Kidney (tissue), 14 donors: ENCODE measurements around the gene CTNNAL1. TPM values are rescaled to one million over a fixed set of nuclear protein-coding genes. Genes with fewer than 3 reads are reported as not detected.
A peak's percentile ranks its signal among the peaks of the same experiment; 100 is the strongest.

Experiments used
- DNase-seq, 5 donors: peaks; one replicate each; pipeline ENCODE4 v3.0.0-alpha.2; 2013 to 2020
- FAIRE-seq: peaks from 2 replicates; lab custom pipeline; 2012; peaks lifted over from hg19 to GRCh38; lab: Jason Lieb, UNC
- H3K27ac ChIP-seq, 2 donors: one replicate each; pipeline ENCODE4 v1.7.0; 2013; ENCODE audit warnings: low read depth in 2 of 2, low read length in 2 of 2, inconsistent platforms in 1 of 2
- H3K27me3 ChIP-seq: one replicate; pipeline ENCODE4 v1.7.1; 2013; ENCODE audit warnings: low read length, inconsistent platforms; ENCODE audit not compliant: control insufficient read depth, insufficient read depth
- H3K36me3 ChIP-seq, 3 donors: one replicate each; pipeline versions ENCODE4 v1.7.0 to v1.7.1; 2013; ENCODE audit warnings: low read length in 3 of 3, control low read depth in 1 of 3, inconsistent platforms in 1 of 3; ENCODE audit not compliant: insufficient read depth in 3 of 3, control insufficient read depth in 2 of 3
- H3K4me1 ChIP-seq, 3 donors: one replicate each; pipeline versions ENCODE4 v1.7.0 to v1.7.1; 2013; ENCODE audit warnings: low read length in 3 of 3, inconsistent platforms in 1 of 3, low read depth in 1 of 3; ENCODE audit not compliant: control insufficient read depth in 2 of 3, insufficient read depth in 2 of 3
- H3K4me3 ChIP-seq, 3 donors: one replicate each; pipeline versions ENCODE4 v1.7.0 to v1.8.1; 2013; ENCODE audit warnings: low read length in 3 of 3, control low read depth in 1 of 3, inconsistent platforms in 1 of 3
- H3K9ac ChIP-seq, 3 donors: one replicate each; pipeline versions ENCODE4 v1.7.0 to v1.7.1; 2013; ENCODE audit warnings: low read length in 3 of 3, control low read depth in 1 of 3, inconsistent platforms in 1 of 3
- H3K9me3 ChIP-seq, 3 donors: one replicate each; pipeline versions ENCODE4 v1.7.0 to v1.7.1; 2013; ENCODE audit warnings: low read length in 3 of 3, control low read depth in 1 of 3, inconsistent platforms in 1 of 3; ENCODE audit not compliant: control insufficient read depth in 2 of 3, insufficient read depth in 1 of 3
- CTCF ChIP-seq: IDR thresholded peaks from 3 replicates; pipeline ENCODE4 v1.5.1; 2012; ENCODE audit warnings: mild to moderate bottlenecking, moderate library complexity, borderline replicate concordance; ENCODE audit not compliant: insufficient read depth; ENCODE audit errors: extremely low read depth
- intact Hi-C: fragments of 100-400 bp; cut with DNase I; formaldehyde crosslinking; loops from one replicate; pipeline ENCODE4 v1.11.1; 2022
- polyA plus RNA-seq: library from polyadenylated mRNA; stranded (reverse); fragments of 350-450 nt; fragmentation: Illumina TruSeq; extraction: RNeasy Lipid Tissue Mini Kit (QIAGEN cat#74804); gene quantifications from one replicate; pipeline ENCODE4 v1.2.3, GENCODE V29; 2014; ENCODE audit warnings: low read depth, low replicate concordance; ENCODE audit not compliant: insufficient read depth
- total RNA-seq: library from RNA; stranded (reverse); fragmentation: NEBNext Ultra II Directional; extraction: Animal tissue kit (Norgen Biotek cat#: 25700); gene quantifications from one replicate; pipeline ENCODE4 v1.2.1, GENCODE V29; 2021
- donor health status: control.
- donor health status: control.
- donor health status: control.
- donor health status: control.
- donor health status: control.
- donor health status: DM: yes; HTN: yes; CAD: no.
- donor health status: Normal renal cell carcinoma (clear cell type).

Gene CTNNAL1
- total and polyA plus RNA-seq, 2 donors from 2014 or later = 38.6 to 54.8 TPM

- intact Hi-C loops = no loop called here
- peaks cover 6 to 33% (median 20%) of the 10 kb centered on the region in 3 donors for H3K4me1 ChIP-seq
- FAIRE-seq = no peak
Observed at GRCh38 chr9:109014608-109015280, 1.4 kb upstream of the CTNNAL1 start.

GRCh38 chr9:109013679-109014607, 644 bp upstream of the CTNNAL1 start:
- FAIRE-seq = no peak
- no peaks in the 10 kb centered on the region for H3K9me3 ChIP-seq
- TF ChIP-seq CTCF = no peak
- peak overlapping the region in 2 of 3 donors; percentile 21 to 47 for H3K9ac ChIP-seq
- peak overlapping the region; percentile 64 to 68 (median 67) for H3K4me3 ChIP-seq
- peak in 3 of 5 donors; percentile 45 to 61 (median 57) for DNase-seq
- H3K36me3 ChIP-seq = peaks cover 0 to under 1% (median 0%) of the 10 kb centered on the region in 3 donors
- peaks cover 6 to 33% (median 20%) of the 10 kb centered on the region in 3 donors for H3K4me1 ChIP-seq
- H3K27me3 ChIP-seq = no peaks in the 10 kb centered on the region
- intact Hi-C loops = no loop called here
- H3K27ac ChIP-seq = peak overlapping the region; percentile 75 to 82

More at GRCh38 chr9:109014608-109015280, 1.4 kb upstream of the CTNNAL1 start:
- TF ChIP-seq CTCF = no peak
- Histone ChIP-seq H3K4me3 (peak overlapping the region in 1 of 3 donors; percentile 67), H3K9me3 (no peaks in the 10 kb centered on the region), H3K9ac (no peak overlapping the region), H3K27ac (peak overlapping the region; percentile 38 to 75), H3K27me3 (no peaks in the 10 kb centered on the region), H3K36me3 (peaks cover 0 to 3% (median 2%) of the 10 kb centered on the region in 3 donors)
- DNase-seq = no peak

GRCh38 chr9:109012009-109012875, 1.1 kb downstream of the CTNNAL1 start:
- no peak for TF ChIP-seq CTCF
- intact Hi-C loops = no loop called here
- Histone ChIP-seq H3K9me3 (no peaks in the 10 kb centered on the region), H3K9ac (peak overlapping the region; percentile 64 to 79 (median 68)), H3K4me1 (peaks cover 6 to 27% (median 16%) of the 10 kb centered on the region in 3 donors), H3K4me3 (peak overlapping the region; percentile 62 to 86 (median 79)), H3K27me3 (no peaks in the 10 kb centered on the region), H3K36me3 (no peaks in the 10 kb centered on the region), H3K27ac (peak overlapping the region; percentile 83 to 88)
- DNase-seq = peak in 4 of 5 donors; percentile 49 to 85 (median 65)
- no peak for FAIRE-seq
